ENCODE measurements around the gene RSRC2.
"Not testable (repeated sequence)": the region's sequence is repeated elsewhere in the genome, so short reads cannot be mapped to it uniquely, and the experiment has no call there.

RSRC2 gene

GRCh38 chr12:122484385-122484784, 42.4 kb downstream of the RSRC2 start:
- not testable (repeated sequence) for DNase-seq (ENCODE audit: low read depth)

- DNase-seq (ENCODE audit: low read depth), result no peak
Measured at GRCh38 chr12:122483969-122484368, 42.8 kb downstream of the RSRC2 start.

GRCh38 chr12:122481861-122482260, 44.9 kb downstream of the RSRC2 start:
- DNase-seq (ENCODE audit: low read depth), result no peak

DNA sequence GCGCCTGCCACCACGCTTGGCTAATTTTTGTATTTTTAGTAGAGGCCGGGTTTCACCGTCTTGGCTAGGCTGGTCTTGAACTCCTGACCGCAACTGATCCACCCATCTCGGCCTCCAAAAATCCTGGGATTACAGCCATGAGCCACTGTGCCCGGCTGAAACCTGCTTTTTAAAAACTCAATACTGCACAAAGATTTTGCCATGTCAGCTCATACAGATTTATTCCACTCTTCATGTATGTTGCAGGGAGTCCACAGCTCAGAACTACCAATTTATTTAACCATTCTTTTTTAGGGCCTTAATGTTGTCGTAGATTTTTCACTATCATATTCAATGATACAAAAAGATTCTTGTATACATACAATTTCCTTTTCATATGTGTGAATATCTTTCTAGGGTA, 46.0 kb downstream of the RSRC2 start:
- DNase-seq (ENCODE audit: low read depth), result no peak

GRCh38 chr12:122474324-122474716, 52.4 kb downstream of the RSRC2 start:
- no peak for DNase-seq (ENCODE audit: low read depth)

DNA sequence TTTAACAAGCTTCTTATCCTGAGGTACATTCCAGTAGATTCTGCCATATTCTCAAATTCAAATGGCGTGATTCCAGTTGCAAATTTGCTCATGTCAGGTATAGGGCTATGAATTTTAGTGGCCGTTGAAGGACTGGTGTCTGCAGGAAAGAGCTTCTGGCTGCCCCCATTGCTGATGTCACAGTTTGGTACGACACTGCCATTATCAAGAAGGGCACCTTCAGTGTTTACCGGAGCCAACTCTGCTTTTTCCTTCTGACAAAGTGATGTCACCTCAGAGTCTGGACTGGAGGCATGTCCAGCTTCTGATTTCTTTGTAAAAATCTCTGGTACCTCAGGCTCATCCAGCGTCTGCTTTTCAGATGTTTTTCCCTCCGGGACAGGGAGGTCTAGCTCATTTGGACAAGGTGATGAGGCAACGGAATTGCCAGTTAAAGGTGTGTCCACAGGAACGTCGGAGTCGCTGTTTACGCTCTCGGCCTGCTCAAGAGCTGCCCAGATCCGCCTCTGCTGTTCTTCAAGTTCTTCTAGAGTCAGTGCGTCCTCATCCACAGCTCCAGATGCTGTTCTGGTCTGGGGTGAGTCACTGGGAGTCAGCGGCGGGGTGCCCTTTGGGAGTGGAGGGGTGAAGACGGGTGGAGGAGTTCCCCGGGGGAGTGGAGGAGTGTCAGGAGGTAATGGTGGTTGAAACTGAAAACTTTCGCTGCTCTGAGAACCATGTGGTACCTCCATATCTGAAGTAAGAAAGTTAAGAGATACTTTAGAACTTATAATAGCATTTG, 53.0 kb downstream of the RSRC2 start:
- DNase-seq (ENCODE audit: low read depth), result no peak

DNA sequence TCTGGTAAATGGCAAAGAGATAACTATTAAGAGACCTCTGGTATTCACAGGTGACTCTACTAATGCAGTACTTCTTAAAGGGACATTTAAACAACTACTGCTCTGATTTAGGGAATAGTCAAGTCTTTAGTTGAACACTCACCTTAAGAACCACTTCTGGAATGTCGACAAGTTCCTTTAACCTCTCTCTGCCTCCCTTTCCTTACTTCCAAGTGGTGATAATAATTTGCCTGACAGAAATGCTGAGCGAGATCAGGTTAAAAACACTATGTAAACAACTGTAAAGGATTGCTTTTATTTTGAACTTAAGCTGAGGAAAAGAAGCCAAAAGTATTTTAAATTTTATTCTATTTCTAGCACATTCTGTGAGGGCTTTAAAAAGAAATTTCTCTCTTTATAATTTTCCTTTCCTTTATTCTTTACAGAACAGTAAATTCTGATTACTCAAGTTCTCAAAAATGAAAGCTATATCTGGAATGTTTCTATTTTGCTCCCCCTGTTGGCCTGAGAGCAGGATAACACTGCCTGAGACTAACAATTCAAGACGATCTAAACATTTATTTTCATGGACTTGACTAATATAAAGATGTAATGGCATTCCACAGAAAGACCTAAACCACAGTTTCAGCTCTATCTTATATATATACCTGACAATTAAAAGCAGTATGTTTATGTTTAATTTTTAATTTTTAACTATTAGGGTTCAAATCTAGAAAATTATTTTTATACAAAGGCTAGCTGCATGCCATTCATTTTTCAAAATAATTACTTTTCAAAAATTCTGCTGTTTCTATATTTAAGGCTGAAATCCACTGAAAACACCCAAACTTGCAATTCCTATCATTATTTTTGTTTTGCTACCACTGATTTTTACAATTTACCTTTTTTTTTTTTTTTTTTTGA, 55.2 kb downstream of the RSRC2 start:
- peak; percentile 39 for DNase-seq (ENCODE audit: low read depth)

GRCh38 chr12:122470576-122470975, 56.2 kb downstream of the RSRC2 start:
- DNase-seq (ENCODE audit: low read depth), result not testable (repeated sequence)

DNA sequence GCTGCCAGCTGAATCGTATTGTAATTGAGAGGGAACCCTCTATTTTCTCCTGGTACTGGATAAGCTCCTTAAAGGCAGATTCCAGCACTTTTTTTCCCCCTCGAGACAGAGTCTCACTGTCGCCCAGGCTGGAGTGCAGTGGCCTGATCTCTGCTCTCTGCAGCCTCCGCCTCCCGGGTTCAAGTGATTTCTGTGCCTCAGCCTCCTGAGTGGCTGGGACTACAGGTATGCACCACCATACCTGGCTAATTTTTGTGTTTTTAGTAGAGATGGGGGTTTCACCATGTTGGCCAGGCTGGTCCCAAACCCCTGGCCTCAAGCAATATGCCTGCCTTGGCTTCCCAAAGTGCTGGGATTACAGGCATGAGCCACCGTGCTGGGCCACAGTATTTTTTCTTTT, 56.9 kb downstream of the RSRC2 start:
- DNase-seq (ENCODE audit: low read depth), result not testable (repeated sequence)

- no peak for DNase-seq (ENCODE audit: low read depth)
Measured at GRCh38 chr12:122467983-122468382, 58.8 kb downstream of the RSRC2 start.

DNA sequence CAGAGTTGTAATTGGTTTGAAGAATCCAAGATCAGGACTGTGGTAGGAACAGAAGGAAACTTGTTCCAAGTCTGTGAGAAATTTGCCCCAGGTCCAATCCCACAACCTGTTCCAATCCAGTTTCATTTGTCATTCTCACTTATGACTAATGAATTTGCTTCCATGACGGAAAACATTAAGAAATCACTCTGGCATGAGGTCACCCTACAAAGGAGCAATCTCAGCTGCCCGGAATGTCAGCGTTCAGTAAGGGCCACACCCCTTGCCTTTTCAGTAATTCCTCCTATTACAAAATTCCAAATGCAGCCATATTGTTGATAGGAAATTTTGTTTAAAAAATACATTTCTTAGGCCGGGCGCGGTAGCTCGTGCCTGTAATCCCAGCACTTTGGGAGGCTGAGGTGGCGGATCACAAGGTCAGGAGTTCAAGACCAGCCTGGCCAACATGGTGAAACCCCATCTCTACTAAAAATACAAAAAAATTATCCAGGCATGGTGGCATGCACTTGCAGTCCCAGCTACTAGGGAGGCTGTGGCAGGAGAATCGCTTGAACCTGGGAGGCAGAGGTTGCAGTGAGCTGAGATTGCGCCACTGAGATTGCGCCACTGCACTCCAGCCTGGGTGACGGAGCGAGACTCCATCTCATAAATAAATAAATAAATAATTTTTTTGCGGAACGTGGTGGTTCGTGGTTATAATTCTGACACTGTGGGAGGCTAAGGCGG, 62.3 kb downstream of the RSRC2 start:
- peak; percentile 90 for DNase-seq (ENCODE audit: low read depth)

GRCh38 chr12:122460641-122461040, 66.1 kb downstream of the RSRC2 start:
- no peak for DNase-seq (ENCODE audit: low read depth)

- DNase-seq (ENCODE audit: low read depth), result no peak
Measured at GRCh38 chr12:122460061-122460460, 66.7 kb downstream of the RSRC2 start.

DNA sequence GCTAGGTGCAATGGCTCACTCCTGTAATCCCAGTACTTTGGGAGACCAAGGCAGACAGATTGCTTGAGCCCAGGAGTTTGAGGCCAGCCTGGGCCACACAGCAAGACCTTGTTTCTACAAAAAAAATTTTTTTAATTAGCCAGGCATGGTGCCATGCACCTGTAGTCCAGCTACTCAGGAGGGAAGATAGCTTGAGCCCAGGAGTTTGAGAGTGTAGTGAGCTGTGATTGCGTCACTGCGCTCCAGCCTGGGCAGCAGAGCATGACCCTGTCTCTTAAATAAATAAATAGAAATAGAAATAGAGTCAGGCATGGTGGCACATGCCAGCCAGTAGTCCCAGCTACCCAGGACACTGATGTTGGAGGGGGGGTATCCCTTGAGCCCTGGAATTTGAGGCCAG, 67.5 kb downstream of the RSRC2 start:
- DNase-seq (ENCODE audit: low read depth), result no peak

DNA sequence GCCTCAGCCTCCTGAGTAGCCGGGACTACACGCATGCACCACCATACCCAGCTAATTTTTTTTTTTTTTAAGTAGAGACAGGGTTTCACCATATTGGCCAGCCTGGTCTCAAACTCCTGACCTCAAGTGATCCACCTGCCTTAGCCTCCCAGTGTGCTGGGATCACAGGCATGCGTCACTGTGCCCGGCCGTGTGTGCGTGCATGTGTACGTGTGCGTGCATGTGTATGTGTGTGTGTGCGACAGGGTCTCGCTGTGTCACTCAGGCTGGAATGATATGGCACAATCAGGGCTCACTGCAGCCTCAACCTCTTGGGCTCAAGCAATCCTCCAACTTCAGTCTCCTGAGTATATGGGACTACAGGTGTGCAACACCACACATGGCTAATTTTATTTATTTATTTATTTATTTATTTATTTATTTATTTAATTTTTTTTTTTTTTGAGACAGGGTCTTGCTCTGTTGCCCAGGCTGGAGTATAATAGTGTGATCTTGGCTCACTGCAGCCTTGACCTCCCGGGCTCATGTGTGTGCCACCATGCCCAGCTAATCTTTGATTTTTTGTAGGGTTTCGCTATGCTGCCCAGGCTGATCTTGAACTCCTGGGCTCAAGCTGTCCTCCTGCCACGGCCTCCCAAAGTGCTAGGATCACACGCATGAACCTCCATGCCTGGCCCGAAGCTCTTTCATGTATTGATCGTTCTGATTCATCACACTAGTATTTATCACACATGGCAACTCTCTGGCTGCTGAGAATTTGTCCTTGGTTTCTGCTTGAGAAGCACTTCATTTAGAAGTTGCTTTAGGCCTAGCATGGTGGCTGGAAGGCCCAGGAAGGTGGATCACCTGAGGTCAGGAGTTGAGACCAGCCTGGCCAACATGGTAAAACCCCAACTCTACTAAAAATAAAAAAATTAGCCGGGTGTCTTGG, 68.4 kb downstream of the RSRC2 start:
- DNase-seq (ENCODE audit: low read depth), result no peak

DNA sequence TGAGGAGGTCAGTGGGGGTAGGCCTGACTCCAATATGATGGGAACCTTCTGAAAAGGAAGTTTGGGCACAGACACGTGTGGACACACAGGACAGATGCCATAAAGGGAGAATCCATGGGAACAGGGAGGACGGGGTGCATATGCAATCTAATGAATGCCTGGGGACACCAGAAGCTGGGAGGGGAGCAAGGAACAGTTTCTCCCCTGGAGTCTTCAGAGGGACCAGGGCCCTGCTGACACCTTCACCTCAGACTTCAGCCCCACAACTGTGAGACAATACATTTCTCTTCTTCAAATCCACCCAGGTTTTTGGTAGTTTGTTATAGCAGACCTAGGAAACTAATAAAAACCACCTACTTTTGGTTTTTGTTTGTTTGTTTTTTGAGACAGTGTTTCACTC, 69.1 kb downstream of the RSRC2 start:
- DNase-seq (ENCODE audit: low read depth), result no peak

GRCh38 chr12:122454739-122455138, 72.0 kb downstream of the RSRC2 start:
- no peak for DNase-seq (ENCODE audit: low read depth)

DNA sequence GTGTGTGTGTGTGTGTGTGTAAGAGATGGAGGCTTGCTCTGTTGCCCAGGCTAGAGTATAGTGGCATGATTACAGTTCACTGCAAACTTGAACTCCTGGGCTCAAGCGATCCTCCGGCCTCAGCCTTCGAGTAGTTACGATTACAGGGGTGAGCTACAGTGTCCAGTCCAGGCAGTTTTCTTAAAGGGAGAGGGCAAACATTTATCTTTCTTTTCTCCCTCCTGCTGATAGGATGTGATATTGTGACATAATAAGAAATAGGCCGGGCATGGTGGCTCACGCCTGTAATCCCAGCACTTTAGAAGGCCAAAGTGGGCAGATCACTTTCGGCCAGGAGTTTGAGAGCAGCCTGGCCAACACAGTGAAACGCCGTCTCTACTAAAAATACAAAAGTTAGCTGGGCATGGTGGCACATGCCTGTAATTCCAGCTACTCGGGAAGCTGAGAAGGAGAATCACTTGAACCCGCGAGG, 72.5 kb downstream of the RSRC2 start:
- DNase-seq (ENCODE audit: low read depth), result no peak
